ENCODE results near the gene SARDH. TPM values are rescaled to one million over a fixed set of nuclear protein-coding genes. Genes with fewer than 3 reads are reported as not detected.

SARDH gene
- total RNA-seq, 2 donors from 2014 or later: 2.7 to 2.8 TPM

DNA sequence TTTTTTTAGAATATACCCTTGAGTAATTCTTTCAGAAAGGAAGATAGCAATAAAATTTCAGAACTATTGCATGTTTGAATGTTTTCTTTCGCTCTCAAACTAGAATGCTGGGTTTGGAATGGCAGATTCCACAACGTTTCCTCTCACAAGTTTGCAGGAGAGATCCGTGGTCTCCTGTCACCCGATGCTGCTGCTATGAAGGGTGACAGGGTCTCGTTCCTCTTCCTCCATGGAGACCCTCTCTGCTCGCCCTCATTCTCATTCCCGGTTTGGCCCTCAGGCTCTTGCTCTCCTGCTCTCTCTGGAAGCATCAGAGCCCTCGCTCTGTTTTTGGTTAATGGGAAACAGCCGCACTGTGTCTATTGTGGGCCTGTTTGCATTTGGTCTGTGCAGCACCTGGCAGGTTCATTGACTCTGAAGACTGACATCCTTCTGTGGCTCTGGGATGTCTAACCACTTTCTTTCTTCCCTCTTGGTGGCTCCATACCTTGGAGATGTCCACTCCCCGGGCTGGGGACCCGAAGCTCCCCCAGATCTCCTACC is 116.4 kb downstream of the SARDH start:
- peaks cover 10% of the 10 kb centered on the region for H3K9me3 Mint-ChIP-seq
- no peak overlapping the region for H3K27ac Mint-ChIP-seq
- H3K4me3 Mint-ChIP-seq: no peak overlapping the region
- H3K27me3 Mint-ChIP-seq: peaks cover 8% of the 10 kb centered on the region
- H3K36me3 Mint-ChIP-seq (ENCODE audit: low read depth): no peaks in the 10 kb centered on the region
- H3K4me1 Mint-ChIP-seq: peaks cover 12% of the 10 kb centered on the region
- ATAC-seq (replicated peaks): no peak

DNA sequence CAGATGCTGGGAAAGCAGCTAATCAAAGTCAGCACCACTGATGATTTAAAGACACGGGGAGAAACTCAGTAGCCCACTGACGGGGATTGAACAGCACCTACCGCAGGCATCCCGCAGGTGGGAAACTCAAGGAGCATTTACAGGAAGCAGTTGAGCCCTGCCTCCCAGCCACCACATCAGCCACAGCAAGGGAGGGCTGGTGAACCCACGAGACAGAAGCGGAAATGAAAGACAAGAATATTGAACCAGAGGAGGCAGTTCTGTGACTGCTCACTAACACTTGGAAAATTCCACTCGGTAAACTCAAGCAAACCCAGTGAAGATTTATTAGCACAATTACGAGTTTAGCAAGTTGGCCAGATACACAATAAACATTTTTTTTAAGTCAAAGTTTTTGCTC is 118.4 kb downstream of the SARDH start:
- peaks cover 12% of the 10 kb centered on the region for H3K4me1 Mint-ChIP-seq
- H3K36me3 Mint-ChIP-seq (ENCODE audit: low read depth): no peaks in the 10 kb centered on the region
- H3K4me3 Mint-ChIP-seq: peak overlapping the region; percentile 58
- ATAC-seq (replicated peaks): peak; percentile 83
- H3K27ac Mint-ChIP-seq: peak overlapping the region; percentile 59
- no peaks in the 10 kb centered on the region for H3K9me3 Mint-ChIP-seq
- H3K27me3 Mint-ChIP-seq: peaks cover 3% of the 10 kb centered on the region

DNA sequence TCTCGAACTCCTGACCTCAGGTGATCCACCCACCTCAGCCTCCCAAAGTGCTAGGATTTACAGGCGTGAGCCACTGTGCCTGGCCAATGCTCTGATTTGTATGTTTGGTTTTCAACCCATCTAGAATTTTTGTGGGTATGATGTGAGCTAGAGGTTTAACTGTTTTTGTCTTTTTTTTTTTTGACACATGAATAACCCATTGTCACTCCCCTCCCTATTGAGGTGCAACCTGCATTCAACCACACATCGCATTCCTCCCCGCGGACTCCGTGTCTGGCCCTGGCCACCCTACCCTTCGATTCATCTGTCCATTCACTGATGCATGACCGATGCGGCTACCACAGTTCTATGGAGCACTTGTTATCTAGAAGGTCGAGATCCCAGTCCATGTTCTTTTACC is 119.4 kb downstream of the SARDH start:
- Mint-ChIP-seq H3K4me1 (peaks cover 12% of the 10 kb centered on the region), H3K27me3 (peaks cover 3% of the 10 kb centered on the region), H3K36me3 (ENCODE audit: low read depth) (no peaks in the 10 kb centered on the region), H3K27ac (no peak overlapping the region), H3K4me3 (no peak overlapping the region), H3K9me3 (no peaks in the 10 kb centered on the region)
- ATAC-seq (replicated peaks): no peak

DNA sequence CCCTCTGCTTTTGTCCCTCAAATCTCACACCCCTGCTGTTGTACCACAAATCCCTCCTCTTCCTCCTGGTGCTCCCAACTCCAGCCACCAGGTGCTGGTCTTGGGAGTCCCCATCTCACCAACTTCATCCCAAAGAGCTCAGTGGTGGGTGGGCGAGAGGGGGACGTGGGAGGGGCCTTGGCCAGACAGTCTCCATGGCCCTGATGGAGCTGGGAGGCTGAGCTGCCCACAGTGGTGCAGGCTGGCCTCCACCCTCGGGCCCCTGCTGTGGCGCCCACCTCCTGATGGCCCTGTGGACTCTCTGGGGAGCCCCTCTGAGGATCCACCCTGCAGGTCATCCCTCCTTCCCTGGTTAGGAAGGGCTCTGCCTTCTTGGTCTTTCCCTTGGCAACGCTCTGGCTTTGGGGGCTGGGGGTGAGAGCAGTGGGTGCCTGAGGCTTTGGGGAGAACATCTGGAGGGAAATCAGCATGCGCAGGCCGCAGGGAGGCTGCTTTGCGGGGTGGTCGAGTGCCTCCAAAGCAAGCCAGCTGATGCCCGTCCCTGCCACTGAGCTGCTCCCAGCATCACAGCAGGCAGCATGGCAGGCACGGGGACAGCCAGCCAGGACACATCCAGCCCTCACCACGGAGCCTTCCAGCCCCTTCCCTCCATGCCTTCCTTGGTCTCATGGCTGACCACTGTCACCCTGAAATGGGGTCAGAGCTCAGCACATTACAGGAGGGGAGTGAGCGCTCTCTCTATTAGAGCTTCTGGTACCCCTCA is 121.3 kb downstream of the SARDH start:
- Mint-ChIP-seq H3K4me1 (peaks cover 12% of the 10 kb centered on the region), H3K4me3 (no peak overlapping the region), H3K27ac (no peak overlapping the region), H3K36me3 (ENCODE audit: low read depth) (no peaks in the 10 kb centered on the region), H3K9me3 (no peaks in the 10 kb centered on the region), H3K27me3 (peaks cover 8% of the 10 kb centered on the region)
- ATAC-seq (replicated peaks): no peak

DNA sequence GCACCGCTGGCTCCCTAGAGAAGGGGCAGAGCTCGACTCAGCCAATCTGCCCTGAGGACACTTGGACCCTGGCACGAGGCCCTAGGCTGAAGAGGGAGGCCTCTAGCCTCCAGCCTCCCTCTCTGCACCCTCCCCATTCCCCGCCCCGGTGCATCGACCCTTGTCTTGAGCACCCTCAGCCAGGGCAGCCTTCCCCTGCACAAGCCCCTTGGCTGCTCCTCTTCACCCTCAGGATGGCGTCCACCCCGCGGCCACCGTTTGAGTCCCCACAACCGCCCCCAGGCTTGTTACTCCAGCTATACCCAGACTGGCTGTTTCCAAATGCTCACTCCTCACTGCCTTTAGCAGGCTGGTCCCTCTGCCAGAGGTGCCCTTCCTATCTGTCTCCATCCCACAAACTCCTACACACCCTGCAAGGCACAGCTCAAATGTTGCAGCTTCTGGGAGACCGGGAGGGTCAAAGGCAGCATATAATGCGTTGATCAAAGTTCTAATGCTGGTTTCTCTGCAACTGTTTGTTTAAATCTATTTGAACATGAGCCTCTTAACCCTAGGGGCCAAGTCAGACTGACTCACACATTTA is 122.5 kb downstream of the SARDH start:
- no peak for ATAC-seq (replicated peaks)
- no peak overlapping the region for H3K4me3 Mint-ChIP-seq
- H3K27ac Mint-ChIP-seq: no peak overlapping the region
- H3K9me3 Mint-ChIP-seq: no peaks in the 10 kb centered on the region
- no peaks in the 10 kb centered on the region for H3K36me3 Mint-ChIP-seq (ENCODE audit: low read depth)
- peaks cover 8% of the 10 kb centered on the region for H3K4me1 Mint-ChIP-seq
- peaks cover 17% of the 10 kb centered on the region for H3K27me3 Mint-ChIP-seq

DNA sequence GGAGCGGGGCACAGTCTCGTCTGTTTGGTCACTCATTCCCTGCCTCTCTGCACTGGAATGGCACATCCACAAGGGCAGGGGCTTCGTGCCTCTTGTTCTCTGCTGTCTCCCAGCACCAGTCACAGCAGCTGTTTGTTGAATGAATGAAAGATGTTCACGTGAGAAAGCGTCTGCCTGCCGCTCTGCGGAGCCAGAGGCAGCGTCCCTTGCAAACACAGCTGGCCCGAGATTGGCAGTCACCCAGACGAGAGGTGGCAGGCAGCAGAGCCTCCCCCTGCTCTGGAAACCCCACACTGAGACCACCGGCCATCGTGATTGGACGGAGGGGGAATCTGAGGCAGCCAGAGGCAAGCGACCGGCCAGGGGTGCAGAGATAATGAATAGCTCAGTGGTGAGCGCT is 123.0 kb downstream of the SARDH start:
- ATAC-seq (replicated peaks): no peak
- H3K36me3 Mint-ChIP-seq (ENCODE audit: low read depth): no peaks in the 10 kb centered on the region
- H3K9me3 Mint-ChIP-seq: no peaks in the 10 kb centered on the region
- H3K4me1 Mint-ChIP-seq: peaks cover 7% of the 10 kb centered on the region
- H3K4me3 Mint-ChIP-seq: no peak overlapping the region
- H3K27ac Mint-ChIP-seq: no peak overlapping the region
- H3K27me3 Mint-ChIP-seq: peaks cover 21% of the 10 kb centered on the region

DNA sequence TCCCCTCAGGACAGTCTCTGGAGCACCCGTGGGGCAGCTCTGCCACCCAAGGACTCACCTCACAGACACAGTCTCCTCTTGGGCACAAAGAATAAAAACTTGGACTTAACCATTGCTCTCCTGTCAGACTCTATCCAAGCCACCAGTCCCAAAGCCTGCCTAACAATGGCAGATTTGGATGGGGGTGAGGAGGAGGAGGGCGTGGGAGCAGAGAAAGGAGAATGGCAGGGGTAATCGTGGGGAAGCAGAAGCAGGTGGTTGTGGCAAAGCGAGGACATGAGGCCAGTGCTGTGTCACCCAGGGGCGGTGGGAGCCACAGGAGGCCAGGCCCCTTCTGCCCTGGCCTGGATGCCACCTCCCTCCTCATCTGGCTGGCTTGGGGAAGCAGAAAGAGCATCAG is 123.5 kb downstream of the SARDH start:
- Mint-ChIP-seq H3K4me1 (peaks cover 2% of the 10 kb centered on the region), H3K4me3 (no peak overlapping the region), H3K36me3 (ENCODE audit: low read depth) (no peaks in the 10 kb centered on the region), H3K9me3 (no peaks in the 10 kb centered on the region), H3K27ac (no peak overlapping the region), H3K27me3 (peaks cover 24% of the 10 kb centered on the region)
- no peak for ATAC-seq (replicated peaks)

DNA sequence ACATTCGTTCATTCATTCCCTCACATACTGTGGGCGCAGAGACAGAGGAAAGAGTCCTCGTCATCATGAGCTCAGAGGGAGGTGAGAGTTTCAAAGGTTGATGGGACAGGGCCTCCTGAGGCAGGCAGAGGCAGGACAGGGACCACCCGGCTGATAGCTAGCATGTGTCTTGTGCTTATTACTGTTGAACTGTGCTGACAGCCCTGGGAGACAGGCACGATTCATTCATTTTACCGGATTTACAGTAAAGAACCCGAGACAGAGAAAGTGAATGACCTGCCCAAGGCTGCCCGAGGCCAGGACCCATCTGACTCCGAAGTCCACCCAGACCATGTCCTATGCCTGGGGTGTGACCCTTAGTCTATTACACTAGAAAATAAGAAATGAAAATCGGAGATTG is 124.1 kb downstream of the SARDH start:
- ATAC-seq (replicated peaks): no peak
- Mint-ChIP-seq H3K9me3 (no peaks in the 10 kb centered on the region), H3K36me3 (ENCODE audit: low read depth) (no peaks in the 10 kb centered on the region), H3K4me1 (no peaks in the 10 kb centered on the region), H3K27ac (no peak overlapping the region), H3K4me3 (no peak overlapping the region), H3K27me3 (peaks cover 27% of the 10 kb centered on the region)

Other genes with a start within 250 kb of the SARDH start
- not detected for gene MYMK, start 213.4 kb downstream of the SARDH start, total RNA-seq
- not detected for gene ADAMTSL2, start 203.6 kb downstream of the SARDH start, total RNA-seq
- not detected for gene FAM163B, start 129.0 kb downstream of the SARDH start, total RNA-seq
- not detected for gene DBH, start 102.0 kb downstream of the SARDH start, total RNA-seq